SK-N-SH (cell line): ENCODE measurements around the gene SPAG5. TPM values are rescaled to one million over a fixed set of nuclear protein-coding genes. Genes with fewer than 3 reads are reported as not detected.

Experiments
- CTCF ChIA-PET: fragments of 300-600, 350-600 bp; formaldehyde crosslinking; extraction: SDS; loops from one replicate; lab custom pipeline; 2021; lab: Yijun Ruan, JAX
- POLR2A ChIA-PET: fragments of 350-600 bp; sonication (Branson Sonifier 250); formaldehyde crosslinking; extraction: SDS; loops from one replicate; lab custom pipeline; 2020; ENCODE audit warnings: antibody characterized with exemption, inconsistent platforms; lab: Yijun Ruan, JAX
- DNase-seq: peaks from one replicate; pipeline ENCODE4 v3.0.0; 2012
- H2AFZ ChIP-seq: fragments of 200-600 bp; sonication (generic); 2 replicates; pipeline ENCODE4 v1.8.1; 2016; ENCODE audit warnings: antibody characterized with exemption, mild to moderate bottlenecking, low read depth
- H3F3A ChIP-seq: fragments of 200-600 bp; sonication (generic); replicated peaks from 2 replicates; pipeline ENCODE3; 2016; ENCODE audit warnings: antibody characterized with exemption, mild to moderate bottlenecking; ENCODE audit not compliant: insufficient read depth
- H3K27ac ChIP-seq, 2 experiments: fragments of 200-500 bp in 1 of 2; fragments of 200-600 bp in 1 of 2; sonication (Bioruptor generic) in 1 of 2; sonication (generic), shearing (Covaris generic) in 1 of 2; 2 replicates each; pipeline versions ENCODE4 v1.5.1 to v1.6.1; 2014 to 2016; ENCODE audit warnings: low read depth in 2 of 2, inconsistent platforms in 1 of 2, low read length in 1 of 2, mild to moderate bottlenecking in 1 of 2, mixed read lengths in 1 of 2
- H3K27me3 ChIP-seq: fragments of 200-600 bp; sonication (generic), shearing (Covaris generic); 2 replicates; pipeline ENCODE4 v1.6.1; 2016; ENCODE audit warnings: mixed run types; ENCODE audit not compliant: insufficient read depth
- H3K36me3 ChIP-seq, 2 experiments: fragments of 200-500 bp in 1 of 2; fragments of 200-600 bp in 1 of 2; sonication (Bioruptor generic) in 1 of 2; sonication (generic) in 1 of 2; replicated peaks in 1 of 2; 2 replicates each; pipeline versions ENCODE3 to v1.5.1; 2014 to 2016; ENCODE audit warnings: low read length in 1 of 2, mild to moderate bottlenecking in 1 of 2; ENCODE audit not compliant: insufficient read depth in 2 of 2, control insufficient read depth in 1 of 2
- H3K4me1 ChIP-seq, 2 experiments: fragments of 200-500 bp in 1 of 2; fragments of 200-600 bp in 1 of 2; sonication (Bioruptor generic) in 1 of 2; sonication (generic), shearing (Covaris generic) in 1 of 2; 2 replicates each; pipeline versions ENCODE4 v1.5.1 to v1.6.1; 2014 to 2016; ENCODE audit warnings: low read depth in 1 of 2, low read length in 1 of 2, mixed run types in 1 of 2; ENCODE audit not compliant: insufficient read depth in 2 of 2, control insufficient read depth in 1 of 2
- H3K4me2 ChIP-seq: fragments of 200-600 bp; sonication (generic), shearing (Covaris generic); 2 replicates; pipeline ENCODE4 v1.6.1; 2017; ENCODE audit warnings: mixed run types
- H3K4me3 ChIP-seq, 2 experiments: fragments of 200-500 bp in 1 of 2; fragments of 200-600 bp in 1 of 2; sonication (Bioruptor generic) in 1 of 2; sonication (generic), shearing (Covaris generic) in 1 of 2; 2 replicates each; pipeline versions ENCODE4 v1.5.1 to v1.8.1; 2014 to 2016; ENCODE audit warnings: low read depth in 2 of 2, inconsistent platforms in 1 of 2, low read length in 1 of 2, mild to moderate bottlenecking in 1 of 2, mixed read lengths in 1 of 2, moderate library complexity in 1 of 2
- H3K79me2 ChIP-seq: fragments of 200-600 bp; sonication (generic); 2 replicates; pipeline ENCODE4 v1.8.1; 2017; ENCODE audit warnings: mild to moderate bottlenecking; ENCODE audit not compliant: insufficient read depth
- H3K9ac ChIP-seq: fragments of 200-600 bp; sonication (generic); 2 replicates; pipeline ENCODE4 v1.6.1; 2017; ENCODE audit warnings: mixed run types
- H3K9me2 ChIP-seq: fragments of 200-600 bp; sonication (generic); 2 replicates; pipeline ENCODE4 v1.6.1; 2017; ENCODE audit warnings: mixed run types
- H3K9me3 ChIP-seq: fragments of 200-600 bp; sonication (generic); 2 replicates; pipeline ENCODE4 v1.6.1; 2017; ENCODE audit warnings: mixed run types, mild to moderate bottlenecking, moderate library complexity
- H4K20me1 ChIP-seq: fragments of 200-600 bp; sonication (generic); 2 replicates; pipeline ENCODE4 v1.6.1; 2017; ENCODE audit warnings: mild to moderate bottlenecking, mixed run types; ENCODE audit not compliant: insufficient read depth
- FOXJ3 ChIP-seq: sonication (generic); formaldehyde crosslinking; IDR thresholded peaks from 2 replicates; pipeline ENCODE4 v1.5.1; 2020; ENCODE audit warnings: mild to moderate bottlenecking, missing genetic modification reagents
- FOXM1 ChIP-seq: IDR thresholded peaks from 2 replicates; pipeline ENCODE4 v1.4.0; 2012; ENCODE audit warnings: low read depth, mild to moderate bottlenecking
- GABPA ChIP-seq: IDR thresholded peaks from 2 replicates; pipeline ENCODE4 v1.4.0; 2012; ENCODE audit warnings: low read depth, mild to moderate bottlenecking
- GATA2 ChIP-seq: sonication (generic); formaldehyde crosslinking; IDR thresholded peaks from 2 replicates; pipeline ENCODE4 v1.5.0; 2020; ENCODE audit warnings: mild to moderate bottlenecking, missing genetic modification reagents
- IRF3 ChIP-seq: fragments of 150-350 bp; IDR thresholded peaks from 2 replicates; pipeline ENCODE4 v1.6.1; 2016; ENCODE audit warnings: mild to moderate bottlenecking, low read depth, low read length
- JUND ChIP-seq: IDR thresholded peaks from 2 replicates; pipeline ENCODE4 v1.4.0; 2012
- NFIC ChIP-seq: IDR thresholded peaks from 2 replicates; pipeline ENCODE4 v1.4.0; 2012; ENCODE audit warnings: borderline replicate concordance
- POLR2AphosphoS5 ChIP-seq: IDR thresholded peaks from 2 replicates; pipeline ENCODE4 v1.6.1; 2012; ENCODE audit warnings: low read depth, low read length
- RAD21 ChIP-seq: IDR thresholded peaks from 2 replicates; pipeline ENCODE4 v1.6.1; 2012; ENCODE audit warnings: mild to moderate bottlenecking, low read length
- RCOR1 ChIP-seq: fragments of 150-350 bp; IDR thresholded peaks from 2 replicates; pipeline ENCODE4 v1.6.1; 2017; ENCODE audit warnings: antibody characterized with exemption, low read length
- RXRA ChIP-seq: IDR thresholded peaks from 2 replicates; pipeline ENCODE4 v1.4.0; 2012; ENCODE audit warnings: low read depth, mild to moderate bottlenecking, borderline replicate concordance
- SMC3 ChIP-seq: IDR thresholded peaks from 2 replicates; pipeline ENCODE4 v1.6.1; 2012; ENCODE audit warnings: low read depth, low read length, improper control_type of control experiment
- TAF1 ChIP-seq: IDR thresholded peaks from 2 replicates; pipeline ENCODE4 v1.6.1; 2012; ENCODE audit warnings: low read depth, mild to moderate bottlenecking, low read length, moderate library complexity, borderline replicate concordance
- TCF12 ChIP-seq: IDR thresholded peaks from 2 replicates; pipeline ENCODE4 v1.4.0; 2012
- USF1 ChIP-seq: IDR thresholded peaks from 2 replicates; pipeline ENCODE4 v1.4.0; 2012; ENCODE audit warnings: low read depth, borderline replicate concordance
- WGBS: methylation state at CpG from one replicate; pipeline ENCODE4 v1.1.6; 2017; ENCODE audit warnings: low lambda C conversion rate; 5-methylcytosine and 5-hydroxymethylcytosine counted together
- polyA plus RNA-seq, 3 experiments: library from polyadenylated mRNA; depleted of rRNA; stranded (reverse); fragments of >200 nt; gene quantifications; 2 replicates each; pipeline ENCODE4 v1.2.3, GENCODE V29; 2012
- TF ChIP-seq, protein P1 (sequence below): fragments of 150-350 bp; IDR thresholded peaks from 2 replicates; pipeline ENCODE4 v1.6.1; 2017; ENCODE audit warnings: antibody characterized with exemption, low read length, low read depth, borderline replicate concordance
- TF ChIP-seq, protein P2 (sequence below): IDR thresholded peaks from 2 replicates; pipeline ENCODE4 v1.6.1; 2012; ENCODE audit warnings: mild to moderate bottlenecking, low read depth, low read length, moderate library complexity

Gene SPAG5
- polyA plus RNA-seq, 1 of the 3 experiments (the other 2 are of a cell fraction): 36.5 TPM

DNA sequence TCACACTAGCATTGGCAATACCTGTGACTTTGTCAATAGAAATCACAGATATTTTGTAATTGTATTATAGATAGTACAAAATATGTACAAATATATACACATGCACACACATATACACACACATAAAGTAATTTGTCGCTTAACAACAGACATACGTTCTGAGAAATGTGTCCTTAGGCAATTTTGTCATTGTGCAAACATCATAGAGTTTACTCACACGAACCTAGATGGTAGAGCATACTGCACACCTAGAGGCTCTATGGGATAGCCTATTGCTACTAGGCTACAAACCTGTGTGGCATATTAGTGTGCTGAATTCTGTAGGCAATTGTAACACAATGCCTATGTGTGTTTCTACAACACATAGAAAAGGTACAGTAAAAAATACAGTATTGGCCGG lies 57.4 kb downstream of the SPAG5 start:
- no peak for DNase-seq
- ChIA-PET POLR2A (no interaction called here), CTCF (interaction anchor here (0.8 to 7.9 kb wide), 21 partner anchors 9 to 136 kb away, joined by 3 to 117 read pairs (median 5); partner anchors contain the start of genes ALDOC and UNC119)
- Histone ChIP-seq H3K9ac (no peak overlapping the region), H3K4me1 (no peaks in the 10 kb centered on the region), H4K20me1 (no peaks in the 10 kb centered on the region), H3K27ac (no peak overlapping the region), H3K27me3 (no peaks in the 10 kb centered on the region), H2AFZ (0 out of 2 replicates have a peak overlapping the region, but pooled peaks have one; percentile 3), H3K4me3 (no peak overlapping the region), H3K9me3 (no peaks in the 10 kb centered on the region), H3K36me3 (peaks cover 0 to 2% of the 10 kb centered on the region in 2 experiments), H3K9me2 (no peaks in the 10 kb centered on the region), H3K79me2 (no peaks in the 10 kb centered on the region), H3K4me2 (no peak overlapping the region), H3F3A (no peaks in the 10 kb centered on the region)
- WGBS: 76% methylated on average over 4 of the region's 4 CpGs
- no peak for TF ChIP-seq JUND
- TF ChIP-seq IRF3: no peak
- TF ChIP-seq FOXM1: no peak
- TF ChIP-seq, protein P1, sequence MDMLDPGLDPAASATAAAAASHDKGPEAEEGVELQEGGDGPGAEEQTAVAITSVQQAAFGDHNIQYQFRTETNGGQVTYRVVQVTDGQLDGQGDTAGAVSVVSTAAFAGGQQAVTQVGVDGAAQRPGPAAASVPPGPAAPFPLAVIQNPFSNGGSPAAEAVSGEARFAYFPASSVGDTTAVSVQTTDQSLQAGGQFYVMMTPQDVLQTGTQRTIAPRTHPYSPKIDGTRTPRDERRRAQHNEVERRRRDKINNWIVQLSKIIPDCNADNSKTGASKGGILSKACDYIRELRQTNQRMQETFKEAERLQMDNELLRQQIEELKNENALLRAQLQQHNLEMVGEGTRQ: no peak
- no peak for TF ChIP-seq NFIC
- TF ChIP-seq, protein P2, sequence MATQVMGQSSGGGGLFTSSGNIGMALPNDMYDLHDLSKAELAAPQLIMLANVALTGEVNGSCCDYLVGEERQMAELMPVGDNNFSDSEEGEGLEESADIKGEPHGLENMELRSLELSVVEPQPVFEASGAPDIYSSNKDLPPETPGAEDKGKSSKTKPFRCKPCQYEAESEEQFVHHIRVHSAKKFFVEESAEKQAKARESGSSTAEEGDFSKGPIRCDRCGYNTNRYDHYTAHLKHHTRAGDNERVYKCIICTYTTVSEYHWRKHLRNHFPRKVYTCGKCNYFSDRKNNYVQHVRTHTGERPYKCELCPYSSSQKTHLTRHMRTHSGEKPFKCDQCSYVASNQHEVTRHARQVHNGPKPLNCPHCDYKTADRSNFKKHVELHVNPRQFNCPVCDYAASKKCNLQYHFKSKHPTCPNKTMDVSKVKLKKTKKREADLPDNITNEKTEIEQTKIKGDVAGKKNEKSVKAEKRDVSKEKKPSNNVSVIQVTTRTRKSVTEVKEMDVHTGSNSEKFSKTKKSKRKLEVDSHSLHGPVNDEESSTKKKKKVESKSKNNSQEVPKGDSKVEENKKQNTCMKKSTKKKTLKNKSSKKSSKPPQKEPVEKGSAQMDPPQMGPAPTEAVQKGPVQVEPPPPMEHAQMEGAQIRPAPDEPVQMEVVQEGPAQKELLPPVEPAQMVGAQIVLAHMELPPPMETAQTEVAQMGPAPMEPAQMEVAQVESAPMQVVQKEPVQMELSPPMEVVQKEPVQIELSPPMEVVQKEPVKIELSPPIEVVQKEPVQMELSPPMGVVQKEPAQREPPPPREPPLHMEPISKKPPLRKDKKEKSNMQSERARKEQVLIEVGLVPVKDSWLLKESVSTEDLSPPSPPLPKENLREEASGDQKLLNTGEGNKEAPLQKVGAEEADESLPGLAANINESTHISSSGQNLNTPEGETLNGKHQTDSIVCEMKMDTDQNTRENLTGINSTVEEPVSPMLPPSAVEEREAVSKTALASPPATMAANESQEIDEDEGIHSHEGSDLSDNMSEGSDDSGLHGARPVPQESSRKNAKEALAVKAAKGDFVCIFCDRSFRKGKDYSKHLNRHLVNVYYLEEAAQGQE: no peak
- no peak for TF ChIP-seq RAD21
- no peak for TF ChIP-seq RXRA
- TF ChIP-seq GATA2 (CRISPR knock-in tag): no peak
- TF ChIP-seq USF1: no peak
- no peak for TF ChIP-seq SMC3
- TF ChIP-seq TAF1: no peak
- TF ChIP-seq POLR2AphosphoS5: no peak
- TF ChIP-seq GABPA: no peak
- TF ChIP-seq FOXJ3 (CRISPR knock-in tag): no peak
- no peak for TF ChIP-seq RCOR1
- TF ChIP-seq TCF12: no peak
